ENCODE measurements around the gene SHROOM3.

- no peak for TF ChIP-seq CTCF (IDR thresholded peaks at IDR 0.05; ENCODE audit: extremely low read depth in 1 of 2, insufficient read depth in 1 of 2, low read depth in 1 of 2, low read length in 2 of 2)
- no peak for TF ChIP-seq POLR2AphosphoS5 (IDR thresholded peaks at IDR 0.05; ENCODE audit: insufficient read depth, low read depth, low read length)
- no peak for TF ChIP-seq POLR2A (IDR thresholded peaks at IDR 0.05; ENCODE audit: low read depth, low read length)
- no peak for TF ChIP-seq GATA2 (IDR thresholded peaks at IDR 0.05; ENCODE audit: insufficient read depth, insufficient read length, low read depth, low read length)
- TF ChIP-seq EZH2 (IDR thresholded peaks at IDR 0.05; ENCODE audit: borderline replicate concordance, low read depth, low read length, severe bottlenecking) = no peak
- no peak for TF ChIP-seq JUN (IDR thresholded peaks at IDR 0.05; ENCODE audit: borderline replicate concordance, insufficient read depth, insufficient read length, low read depth)
- TF ChIP-seq FOS (IDR thresholded peaks at IDR 0.05; ENCODE audit: borderline replicate concordance, insufficient read depth, low read length) = no peak
- no peak for TF ChIP-seq MYC (IDR thresholded peaks at IDR 0.05; ENCODE audit: low read depth, low read length)
- no peak for TF ChIP-seq MAX (IDR thresholded peaks at IDR 0.05; ENCODE audit: insufficient read depth, insufficient read length)
These were observed 290.0 kb downstream of the SHROOM3 start for GRCh38 chr4:76725039-76725438.

All from endothelial cell of umbilical vein (primary cell).